Stimulated activated CD8-positive, alpha-beta memory T cell treated with anti-CD3 and anti-CD28 coated beads, Interleukin-7, amount 100 ng/mL, for 1 hour (primary cell): ENCODE measurements around the gene AKAP8.

Experiments
- DNase-seq, 2 donors: peaks; one replicate each; pipeline ENCODE4 v3.0.0-alpha.2; 2020; ENCODE audit warnings: low read depth in 2 of 2

AKAP8 gene

GRCh38 chr19:15332311-15332996, 47.1 kb downstream of the AKAP8 start, which contains the start of gene BRD4:
TSS of gene BRD4 (minus strand) at chr19:15332539. CDS start at chr19:15273099, 59,440 bp downstream.
- DNase-seq = peak; percentile 54 to 59

- DNase-seq = peak; percentile 14 to 23
Measured at GRCh38 chr19:15331419-15332310, 47.9 kb downstream of the AKAP8 start.

GRCh38 chr19:15330801-15331418, 48.7 kb downstream of the AKAP8 start:
- DNase-seq = no peak

GRCh38 chr19:15328312-15328711, 51.3 kb downstream of the AKAP8 start:
- DNase-seq = no peak

GRCh38 chr19:15324791-15325519, 54.6 kb downstream of the AKAP8 start:
- no peak for DNase-seq

- no peak for DNase-seq
Measured at GRCh38 chr19:15323496-15324235, 55.9 kb downstream of the AKAP8 start.

- no peak for DNase-seq
Measured at GRCh38 chr19:15321739-15322138, 57.8 kb downstream of the AKAP8 start.

- DNase-seq = no peak
Measured at GRCh38 chr19:15320116-15320515, 59.5 kb downstream of the AKAP8 start.

- no peak for DNase-seq
Measured at GRCh38 chr19:15318241-15318691, 61.3 kb downstream of the AKAP8 start.

GRCh38 chr19:15317392-15318071, 62.1 kb downstream of the AKAP8 start:
- DNase-seq = no peak

GRCh38 chr19:15316498-15316897, 63.1 kb downstream of the AKAP8 start:
- DNase-seq = no peak

GRCh38 chr19:15315101-15315500, 64.5 kb downstream of the AKAP8 start:
- no peak for DNase-seq

- DNase-seq = no peak
Measured at GRCh38 chr19:15313649-15314279, 65.8 kb downstream of the AKAP8 start.

- no peak for DNase-seq
Measured at GRCh38 chr19:15307169-15307568, 72.4 kb downstream of the AKAP8 start.

GRCh38 chr19:15305582-15306334, 73.8 kb downstream of the AKAP8 start:
- DNase-seq = no peak

- DNase-seq = no peak
Measured at GRCh38 chr19:15304140-15304705, 75.4 kb downstream of the AKAP8 start.
